Neural crest cell (in vitro differentiated cells): Measurements from ENCODE around the gene OXLD1. TPM values are rescaled to one million over a fixed set of nuclear protein-coding genes. Genes with fewer than 3 reads are reported as not detected.
A peak's percentile ranks its signal among the peaks of the same experiment; 100 is the strongest.

Source experiments
- DNase-seq: peaks from one replicate; pipeline ENCODE4 v3.0.0; 2021; ENCODE audit warnings: low read depth, mixed read lengths, low spot score
- H3K27ac Mint-ChIP-seq: one replicate; pipeline ENCODE4 v1.8.0; 2021; ENCODE audit warnings: mild to moderate bottlenecking, mixed read lengths; ENCODE audit not compliant: unreplicated experiment
- H3K27me3 Mint-ChIP-seq: 2 replicates; pipeline ENCODE4 v1.8.0; 2021; ENCODE audit warnings: low read depth, mild to moderate bottlenecking, mixed read lengths
- H3K36me3 Mint-ChIP-seq: 2 replicates; pipeline ENCODE4 v1.8.0; 2021; ENCODE audit warnings: low read depth, mild to moderate bottlenecking, mixed read lengths
- H3K4me1 Mint-ChIP-seq: 2 replicates; pipeline ENCODE4 v1.8.0; 2021; ENCODE audit warnings: mixed read lengths
- H3K4me3 Mint-ChIP-seq: one replicate; pipeline ENCODE4 v1.8.0; 2021; ENCODE audit warnings: mild to moderate bottlenecking, mixed read lengths
- H3K9me3 Mint-ChIP-seq: 2 replicates; pipeline ENCODE4 v1.8.0; 2021; ENCODE audit warnings: mixed read lengths
- long read RNA-seq: library from polyadenylated mRNA; unstranded; transcript quantifications from one replicate; pipeline ENCODE4 v2.0.0, GENCODE V29; 2020
- total RNA-seq: library from RNA; stranded (reverse); gene quantifications from 2 replicates; pipeline ENCODE4 v1.2.1, GENCODE V29; 2021
- TF ChIP-seq, protein P1 (sequence below): fragments of 200-600 bp; sonication (generic); conservative IDR thresholded peaks from 2 replicates; pipeline ENCODE4 v1.5.0; 2021; ENCODE audit warnings: antibody characterized with exemption, mild to moderate bottlenecking

The OXLD1 gene
- total RNA-seq: 25.5 and 28.2 TPM in 2 replicates
- long read RNA-seq, partial matches to known transcripts: 0 of 1 reads
- long read RNA-seq, other reads (novel, unspliced or antisense): 0 of 1 reads

DNA sequence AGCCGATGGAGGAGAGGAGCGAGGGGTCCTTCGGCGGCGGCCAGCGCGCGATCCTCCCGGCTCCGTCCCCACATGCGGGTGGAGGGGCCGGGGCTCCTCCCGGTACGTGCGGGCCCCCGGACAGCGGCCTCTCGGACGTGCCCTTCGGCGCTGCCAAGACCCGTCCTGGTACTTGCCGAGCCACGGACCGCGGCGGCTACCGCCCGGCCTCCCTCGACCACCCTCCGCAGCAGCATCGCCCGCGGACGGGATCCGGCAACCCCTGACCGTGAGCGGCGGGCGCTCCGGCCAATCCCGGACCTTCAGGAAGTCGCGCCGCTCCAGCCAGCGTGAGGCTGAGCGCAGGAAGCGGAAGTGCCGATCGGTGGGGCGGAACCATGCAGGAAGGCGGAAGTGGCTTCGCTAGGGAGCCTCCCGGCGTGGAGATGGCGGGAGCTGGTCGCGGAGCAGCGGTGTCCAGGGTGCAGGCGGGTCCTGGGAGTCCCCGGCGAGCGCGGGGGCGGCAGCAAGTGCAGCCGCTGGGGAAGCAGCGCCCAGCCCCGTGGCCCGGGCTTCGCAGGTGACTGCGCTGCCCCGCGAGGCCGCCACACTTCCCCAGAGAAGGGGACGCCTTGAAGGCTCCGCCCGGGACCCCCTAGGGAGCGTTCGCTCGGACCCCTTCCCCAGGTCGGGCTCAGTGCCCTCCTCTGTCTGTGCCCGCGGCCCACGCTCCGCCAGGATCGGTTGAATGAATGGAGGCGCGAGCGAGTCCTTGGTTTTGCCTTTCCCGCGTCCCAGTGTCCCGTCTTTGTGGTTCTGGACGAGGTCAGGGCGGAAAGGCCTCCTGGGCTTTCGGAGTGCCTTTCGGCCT lies at the start of gene OXLD1, which contains the start of gene CCDC137:
TSS of gene OXLD1 (minus strand) at position 264 of the 850 bp plus-strand sequence. CDS start at position 236, 28 bp downstream.
TSS of gene CCDC137 (plus strand) at position 396 of the 850 bp plus-strand sequence. CDS start at position 426, 30 bp downstream.
- Mint-ChIP-seq H3K36me3 (no peaks in the 10 kb centered on the region), H3K4me3 (peak within 1 kb of the TSS; percentile 95), H3K9me3 (no peaks in the 10 kb centered on the region), H3K27me3 (no peaks in the 10 kb centered on the region), H3K4me1 (peaks cover 28% of the 10 kb centered on the region), H3K27ac (peak within 1 kb of the TSS; percentile 97)
- TF ChIP-seq, protein P1, sequence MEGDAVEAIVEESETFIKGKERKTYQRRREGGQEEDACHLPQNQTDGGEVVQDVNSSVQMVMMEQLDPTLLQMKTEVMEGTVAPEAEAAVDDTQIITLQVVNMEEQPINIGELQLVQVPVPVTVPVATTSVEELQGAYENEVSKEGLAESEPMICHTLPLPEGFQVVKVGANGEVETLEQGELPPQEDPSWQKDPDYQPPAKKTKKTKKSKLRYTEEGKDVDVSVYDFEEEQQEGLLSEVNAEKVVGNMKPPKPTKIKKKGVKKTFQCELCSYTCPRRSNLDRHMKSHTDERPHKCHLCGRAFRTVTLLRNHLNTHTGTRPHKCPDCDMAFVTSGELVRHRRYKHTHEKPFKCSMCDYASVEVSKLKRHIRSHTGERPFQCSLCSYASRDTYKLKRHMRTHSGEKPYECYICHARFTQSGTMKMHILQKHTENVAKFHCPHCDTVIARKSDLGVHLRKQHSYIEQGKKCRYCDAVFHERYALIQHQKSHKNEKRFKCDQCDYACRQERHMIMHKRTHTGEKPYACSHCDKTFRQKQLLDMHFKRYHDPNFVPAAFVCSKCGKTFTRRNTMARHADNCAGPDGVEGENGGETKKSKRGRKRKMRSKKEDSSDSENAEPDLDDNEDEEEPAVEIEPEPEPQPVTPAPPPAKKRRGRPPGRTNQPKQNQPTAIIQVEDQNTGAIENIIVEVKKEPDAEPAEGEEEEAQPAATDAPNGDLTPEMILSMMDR: no peak
- peak; percentile 89 for DNase-seq

DNA sequence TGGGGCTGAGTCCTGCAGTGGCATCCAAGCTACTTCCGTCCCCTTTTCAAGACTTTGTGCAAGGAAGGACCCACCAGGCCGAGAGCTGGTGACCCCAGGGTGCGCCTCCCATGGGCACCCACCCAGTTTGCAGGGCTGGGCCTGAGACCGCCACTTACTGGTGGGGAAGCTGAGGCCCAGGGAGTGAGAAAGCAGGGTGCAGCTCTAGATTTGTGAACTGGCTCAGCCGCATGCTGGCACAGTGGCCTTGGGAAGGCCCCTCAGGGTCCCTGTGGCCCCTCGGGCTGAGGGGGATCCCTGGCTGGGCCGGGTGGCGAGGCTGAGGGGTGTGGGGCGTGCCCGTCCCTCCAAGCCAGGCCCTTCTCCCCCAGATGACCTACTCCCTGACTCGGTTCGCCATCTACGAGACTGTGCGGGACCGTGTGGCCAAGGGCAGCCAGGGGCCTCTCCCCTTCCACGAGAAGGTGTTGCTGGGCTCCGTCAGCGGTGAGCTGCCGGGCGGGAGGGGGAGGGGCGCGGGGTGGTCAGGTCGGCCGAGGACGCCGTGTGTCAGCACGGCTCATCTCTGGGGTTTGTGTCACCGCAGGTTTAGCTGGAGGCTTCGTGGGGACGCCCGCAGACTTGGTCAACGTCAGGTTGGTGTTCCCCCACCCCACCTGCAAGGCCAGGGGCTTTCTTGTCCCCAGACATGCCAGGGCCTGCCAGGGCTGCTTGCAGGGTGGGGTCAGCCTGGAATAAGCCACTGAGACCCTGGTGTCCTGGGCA lies 48.9 kb upstream of the OXLD1 start:
- peaks cover 6% of the 10 kb centered on the region for H3K36me3 Mint-ChIP-seq
- no peaks in the 10 kb centered on the region for H3K9me3 Mint-ChIP-seq
- peaks cover 19% of the 10 kb centered on the region for H3K4me1 Mint-ChIP-seq
- no peak overlapping the region for H3K4me3 Mint-ChIP-seq
- DNase-seq: no peak
- no peak overlapping the region for H3K27ac Mint-ChIP-seq
- TF ChIP-seq, protein P1: no peak
- peaks cover 22% of the 10 kb centered on the region for H3K27me3 Mint-ChIP-seq

DNA sequence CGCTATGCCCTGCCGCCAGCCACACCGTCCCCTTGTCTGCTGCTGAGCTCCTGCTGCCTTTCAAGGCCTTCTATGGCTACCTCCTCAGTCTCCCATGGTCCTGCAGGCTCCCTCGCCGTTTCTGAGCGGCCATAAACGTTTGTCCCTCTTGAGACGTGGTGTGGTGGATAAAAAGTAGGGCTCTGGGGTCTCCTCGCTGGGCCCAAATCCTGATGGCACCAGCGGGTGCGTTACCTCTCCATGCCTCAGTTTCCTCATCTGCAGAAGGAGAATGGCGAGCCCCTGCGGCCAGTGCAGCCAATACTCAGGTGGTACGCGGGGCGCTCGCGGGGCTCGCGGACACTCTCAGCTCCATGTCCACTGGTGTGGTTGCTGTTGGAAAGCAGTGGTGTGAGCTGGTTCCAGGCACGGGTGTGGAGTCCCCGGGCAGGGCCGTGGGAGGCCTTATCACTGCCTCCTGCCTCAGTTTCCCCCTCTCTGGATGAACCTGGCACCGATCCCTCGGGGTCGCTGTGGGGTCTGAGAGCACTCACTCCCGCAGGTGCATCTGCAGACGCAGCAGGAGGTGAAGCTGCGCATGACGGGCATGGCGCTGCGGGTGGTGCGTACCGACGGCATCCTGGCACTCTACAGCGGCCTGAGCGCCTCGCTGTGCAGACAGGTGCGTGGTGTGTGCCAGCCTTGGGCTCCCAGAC lies 48.2 kb upstream of the OXLD1 start:
- Mint-ChIP-seq H3K9me3 (no peaks in the 10 kb centered on the region), H3K36me3 (peaks cover 6% of the 10 kb centered on the region), H3K4me3 (peak overlapping the region; percentile 70), H3K4me1 (peaks cover 19% of the 10 kb centered on the region), H3K27me3 (peaks cover 29% of the 10 kb centered on the region), H3K27ac (no peak overlapping the region)
- no peak for DNase-seq
- TF ChIP-seq, protein P1: no peak

DNA sequence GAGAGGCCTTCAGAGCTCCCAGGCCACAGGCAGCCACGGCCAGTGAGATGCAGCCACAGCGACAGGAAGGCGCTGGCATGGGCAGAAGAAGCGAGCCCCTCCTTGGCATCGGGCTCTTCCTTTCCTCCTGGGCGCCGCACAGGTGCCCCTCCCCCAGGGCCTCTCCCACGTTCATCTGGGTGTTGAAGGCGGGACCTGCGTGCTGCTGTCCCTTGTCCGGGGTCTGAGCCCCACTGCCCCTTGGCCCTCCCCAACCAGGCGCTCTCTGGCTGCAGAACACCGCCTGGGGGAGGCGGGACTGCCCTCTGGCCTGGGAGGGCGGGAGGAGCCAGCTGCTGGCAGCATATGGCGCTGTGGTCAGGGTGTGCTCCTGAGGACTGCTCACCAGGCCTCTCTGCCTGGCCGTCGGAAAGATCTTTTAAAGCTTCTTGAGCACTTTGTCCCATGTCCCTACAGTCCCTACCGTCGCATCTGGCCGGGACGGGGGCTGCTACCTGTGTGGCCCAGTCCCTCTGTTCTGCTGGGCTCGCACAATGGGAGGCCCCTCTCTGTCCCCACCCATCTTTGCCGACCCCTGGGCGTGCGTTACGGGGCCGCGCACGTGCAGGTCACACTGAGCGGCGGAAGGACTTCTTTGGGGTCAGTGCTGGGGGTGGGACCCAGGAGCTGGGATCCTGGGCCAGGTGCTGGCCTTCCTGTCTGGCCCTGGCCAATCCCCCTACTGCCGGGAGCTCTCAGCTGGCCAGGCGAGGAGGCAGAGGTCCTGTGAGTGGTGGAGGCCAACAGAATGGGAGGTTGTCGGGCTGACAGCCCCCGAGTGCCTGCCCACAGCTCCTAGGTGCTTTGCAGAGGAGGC lies 47.4 kb upstream of the OXLD1 start:
- TF ChIP-seq, protein P1: no peak
- H3K4me1 Mint-ChIP-seq: peaks cover 19% of the 10 kb centered on the region
- peaks cover 31% of the 10 kb centered on the region for H3K27me3 Mint-ChIP-seq
- H3K9me3 Mint-ChIP-seq: no peaks in the 10 kb centered on the region
- peaks cover 9% of the 10 kb centered on the region for H3K36me3 Mint-ChIP-seq
- H3K4me3 Mint-ChIP-seq: peak overlapping the region; percentile 97
- H3K27ac Mint-ChIP-seq: peak overlapping the region; percentile 93
- peak; percentile 38 for DNase-seq
